Spinal cord (tissue), 10 donors: Measurements from ENCODE around the gene IL11. TPM values are rescaled to one million over a fixed set of nuclear protein-coding genes. Genes with fewer than 3 reads are reported as not detected.
A peak's percentile ranks its signal among the peaks of the same experiment; 100 is the strongest.

ENCODE experiments used
- DNase-seq, 6 donors: peaks; one replicate each; pipeline versions ENCODE4 v3.0.0 to v3.0.0-alpha.2; 2013 to 2015; ENCODE audit warnings: low spot score in 6 of 6, low read depth in 4 of 6
- H3K27ac ChIP-seq: one replicate; pipeline ENCODE4 v1.5.1; 2013; ENCODE audit warnings: low read depth, low read length, control low read depth
- H3K27me3 ChIP-seq: one replicate; pipeline ENCODE4 v1.6.1; 2013; ENCODE audit warnings: low read length; ENCODE audit not compliant: control insufficient read depth, insufficient read depth
- H3K36me3 ChIP-seq: one replicate; pipeline ENCODE4 v1.6.1; 2013; ENCODE audit warnings: low read length; ENCODE audit not compliant: control insufficient read depth, insufficient read depth
- H3K4me1 ChIP-seq: one replicate; pipeline ENCODE4 v1.6.1; 2013; ENCODE audit warnings: low read length; ENCODE audit not compliant: control insufficient read depth, insufficient read depth
- H3K4me3 ChIP-seq: one replicate; pipeline ENCODE4 v1.5.1; 2013; ENCODE audit warnings: low read depth, low read length, control low read depth
- H3K9me3 ChIP-seq: one replicate; pipeline ENCODE4 v1.6.1; 2013; ENCODE audit warnings: low read length; ENCODE audit not compliant: control insufficient read depth, insufficient read depth
- WGBS: methylation state at CpG from one replicate; pipeline ENCODE4 v1.1.5; 2013; ENCODE audit warnings: missing lambda C conversion rate; ENCODE audit not compliant: insufficient coverage; 5-methylcytosine and 5-hydroxymethylcytosine counted together
- polyA plus RNA-seq, 2 donors: library from polyadenylated mRNA; unstranded; fragments of 120-200 nt; gene quantifications; one replicate each; pipeline ENCODE4 v1.2.1, GENCODE V29; 2013; ENCODE audit not compliant: insufficient read length in 2 of 2
- total RNA-seq, 2 donors: library from RNA; depleted of rRNA in 1 of 2; stranded (reverse); fragments of 120-200 nt in 1 of 2; fragments of >200 nt in 1 of 2; gene quantifications; one replicate each; pipeline versions ENCODE4 v1.2.3 to v1.2.4, GENCODE V29; 2013 to 2014
- donor health status: healthy.

The IL11 gene
- total and polyA plus RNA-seq, 4 donors, result 0.20 to 1.9 (median 0.87) TPM

DNA sequence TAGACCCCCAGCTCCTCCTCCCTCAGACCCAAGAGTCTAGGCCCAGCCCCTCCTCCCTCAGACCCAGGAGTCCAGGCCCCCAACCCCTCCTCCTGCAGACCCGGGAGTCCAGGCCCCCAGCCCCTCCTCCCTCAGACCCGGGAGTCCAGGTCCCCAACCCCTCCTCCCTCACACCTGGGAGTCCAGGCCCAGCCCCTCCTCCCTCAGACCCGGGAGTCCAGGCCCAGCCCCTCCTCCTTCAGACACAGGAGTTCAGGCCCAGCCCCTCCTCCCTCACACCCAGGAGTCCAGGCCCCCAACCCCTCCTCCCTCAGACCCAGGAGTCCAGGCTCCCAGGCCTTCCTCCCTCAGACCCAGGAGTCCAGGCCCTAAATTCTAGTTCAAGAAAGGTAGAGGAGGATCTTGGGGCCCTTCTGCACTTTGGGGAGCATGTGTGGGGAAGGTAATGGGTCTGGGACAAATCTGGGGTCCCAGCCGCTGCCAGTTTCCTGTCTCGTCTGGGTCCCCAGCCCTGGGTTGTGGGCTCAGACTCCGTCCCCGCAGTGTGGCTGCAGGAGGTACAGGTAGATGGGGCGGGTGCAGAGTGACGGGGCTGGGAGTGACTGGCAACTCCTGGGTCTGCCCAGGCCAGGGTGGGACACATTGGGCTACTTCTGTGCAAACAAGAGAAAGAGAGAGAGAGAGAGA is 3.2 kb upstream of the IL11 start:
- peaks cover 82% of the 10 kb centered on the region for H3K27me3 ChIP-seq
- no peak overlapping the region for H3K27ac ChIP-seq
- no peak overlapping the region for H3K4me3 ChIP-seq
- DNase-seq, result no peak
- H3K36me3 ChIP-seq, result no peaks in the 10 kb centered on the region
- H3K4me1 ChIP-seq, result peaks cover 49% of the 10 kb centered on the region
- no peaks in the 10 kb centered on the region for H3K9me3 ChIP-seq
- 52% methylated on average over 8 of the region's 9 CpGs for WGBS

DNA sequence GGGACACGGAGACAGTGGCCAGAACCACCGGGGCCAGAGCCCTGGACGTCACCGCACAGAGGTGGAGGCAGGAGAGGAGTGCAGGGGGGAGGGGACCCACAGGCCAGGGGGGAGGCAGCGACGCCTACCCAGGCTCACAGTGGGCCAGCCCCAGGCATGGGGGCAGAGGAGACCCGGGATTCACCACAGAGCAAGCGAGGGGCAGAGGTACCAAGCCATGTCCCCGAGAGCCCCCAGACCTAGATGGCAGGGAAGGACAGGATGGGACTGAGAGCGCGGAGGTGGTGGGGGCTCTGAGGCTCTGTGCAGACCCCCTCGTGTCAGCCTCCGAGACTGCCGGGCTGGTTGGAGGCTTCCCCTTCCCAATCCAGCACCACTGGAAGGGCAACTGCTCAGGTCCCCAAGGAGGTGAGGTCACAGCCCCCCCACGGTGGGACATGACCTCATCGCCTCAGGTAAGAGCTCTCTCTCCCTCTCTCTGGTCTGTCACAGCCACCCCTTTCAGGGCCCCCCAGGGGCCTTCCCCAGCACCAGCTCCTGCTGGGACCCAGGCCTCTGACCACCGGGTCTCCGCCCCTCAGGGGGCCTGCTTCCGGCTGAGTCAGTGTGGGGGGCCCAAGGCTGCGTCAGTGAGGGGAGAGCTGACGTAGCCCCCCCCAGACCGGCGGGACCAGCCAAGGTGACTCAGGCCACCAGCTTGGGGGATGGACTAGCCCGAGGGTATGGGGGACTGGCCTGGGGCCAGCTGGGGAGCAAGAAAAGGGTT is 2.2 kb upstream of the IL11 start:
- Histone ChIP-seq H3K27me3 (peaks cover 84% of the 10 kb centered on the region), H3K4me1 (peaks cover 46% of the 10 kb centered on the region), H3K4me3 (no peak overlapping the region), H3K36me3 (no peaks in the 10 kb centered on the region), H3K27ac (no peak overlapping the region), H3K9me3 (no peaks in the 10 kb centered on the region)
- DNase-seq, result no peak
- 40% methylated on average over 21 of the region's 24 CpGs for WGBS

DNA sequence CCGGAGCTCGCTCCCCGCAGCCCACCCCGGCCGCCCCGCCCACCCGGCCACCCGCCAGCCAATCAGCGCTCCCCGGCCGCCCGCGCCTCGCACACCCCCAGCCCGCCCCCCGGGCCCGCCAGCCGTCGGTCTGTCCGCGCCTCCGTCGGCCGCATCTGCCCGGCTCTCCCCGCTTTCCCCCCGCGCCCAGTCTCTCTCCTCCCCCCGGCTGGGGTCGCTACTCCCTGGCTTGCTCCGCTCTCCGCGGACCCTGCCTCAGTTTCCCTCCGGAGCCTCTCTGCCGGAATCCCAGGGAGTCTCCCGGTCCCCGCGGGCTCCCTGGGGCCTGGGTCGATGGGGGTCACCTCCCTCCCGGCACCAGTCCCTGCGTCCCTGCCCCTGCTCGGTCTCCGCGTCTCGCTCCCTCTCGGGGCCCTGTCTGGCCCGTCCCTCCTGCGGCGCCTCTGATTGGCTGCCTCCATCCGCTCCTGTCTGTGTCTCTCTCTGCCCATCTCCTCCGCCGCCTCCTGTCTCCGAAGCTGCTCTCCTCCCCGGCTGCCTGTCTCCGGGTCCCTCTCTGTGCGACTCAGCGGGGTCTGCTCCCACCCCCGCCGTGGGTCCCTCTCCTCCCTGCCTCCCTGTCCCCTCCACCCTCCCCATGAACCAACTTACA is 484 bp downstream of the IL11 start:
- Histone ChIP-seq H3K4me1 (peaks cover 32% of the 10 kb centered on the region), H3K36me3 (no peaks in the 10 kb centered on the region), H3K9me3 (no peaks in the 10 kb centered on the region), H3K4me3 (peak overlapping the region; percentile 26), H3K27ac (no peak overlapping the region), H3K27me3 (peaks cover 66% of the 10 kb centered on the region)
- peak in 2 of 6 donors; percentile 63 to 78 for DNase-seq
- WGBS, result under 1% methylated on average over 53 of the region's 59 CpGs

DNA sequence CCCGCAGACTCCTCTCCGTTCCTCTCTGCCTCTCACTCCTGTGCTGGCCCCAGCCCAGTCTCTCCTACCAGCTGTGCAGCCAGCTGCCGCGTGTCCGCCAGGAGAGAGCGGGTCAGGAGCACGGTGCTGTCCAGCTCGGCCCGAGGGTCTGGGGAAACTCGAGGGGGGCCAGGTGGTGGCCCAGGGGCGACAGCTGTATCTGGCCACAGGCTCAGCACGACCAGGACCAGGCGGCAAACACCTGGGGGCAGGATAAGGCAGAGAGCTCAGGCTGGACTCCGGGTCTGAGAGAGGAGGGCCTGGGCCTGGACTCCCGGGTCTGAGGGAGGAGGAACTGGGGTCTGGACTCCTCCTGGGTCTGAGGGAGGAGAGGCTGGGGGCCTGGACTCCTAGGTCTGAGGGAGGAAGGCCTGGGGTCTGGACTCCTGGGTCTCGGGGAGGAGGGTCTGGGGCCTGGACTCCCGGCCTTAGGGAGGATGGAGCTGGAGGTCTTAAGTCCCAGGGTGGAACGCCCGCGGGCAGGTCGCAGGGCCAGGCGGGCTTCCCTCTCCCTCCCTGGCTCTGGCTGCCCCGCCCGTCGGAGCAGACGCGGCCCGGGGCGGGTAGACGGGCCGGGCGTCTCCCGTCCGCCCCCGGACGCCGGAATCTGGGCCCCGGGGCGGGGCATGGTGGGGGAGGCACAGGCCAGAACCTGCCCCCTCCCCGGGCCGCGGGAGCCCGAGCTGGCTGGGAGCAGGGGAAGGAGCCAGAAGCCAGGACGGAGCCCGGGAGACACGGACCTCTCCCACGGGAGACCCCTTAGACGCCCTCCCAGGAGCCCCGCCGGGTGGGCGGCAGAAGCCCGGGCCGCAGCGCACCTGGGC is 1.3 kb downstream of the IL11 start:
- Histone ChIP-seq H3K4me1 (peaks cover 27% of the 10 kb centered on the region), H3K9me3 (no peaks in the 10 kb centered on the region), H3K27ac (no peak overlapping the region), H3K4me3 (no peak overlapping the region), H3K36me3 (no peaks in the 10 kb centered on the region), H3K27me3 (peaks cover 59% of the 10 kb centered on the region)
- 8% methylated on average over 54 of the region's 54 CpGs for WGBS
- DNase-seq, result no peak

DNA sequence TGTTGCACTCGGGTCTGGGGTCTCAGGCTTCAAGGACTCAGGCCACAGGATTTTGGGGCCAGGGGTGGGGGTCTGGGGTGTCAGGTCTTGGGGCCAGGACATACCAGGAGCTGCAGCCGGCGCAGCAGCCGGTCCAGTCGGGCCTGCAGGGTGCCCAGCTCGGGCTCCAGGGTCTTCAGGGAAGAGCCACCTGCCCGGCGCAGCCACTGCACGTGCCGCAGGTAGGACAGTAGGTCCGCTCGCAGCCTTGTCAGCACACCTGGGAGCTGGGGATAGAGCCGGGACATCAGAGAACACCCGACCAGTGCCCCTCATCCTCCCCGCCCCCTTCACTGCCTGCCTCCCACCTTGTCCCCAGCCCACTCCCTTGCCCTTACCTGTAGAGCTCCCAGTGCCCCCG is 2.2 kb downstream of the IL11 start:
- Histone ChIP-seq H3K36me3 (no peaks in the 10 kb centered on the region), H3K27me3 (peaks cover 51% of the 10 kb centered on the region), H3K4me1 (peaks cover 23% of the 10 kb centered on the region), H3K4me3 (no peak overlapping the region), H3K9me3 (no peaks in the 10 kb centered on the region), H3K27ac (no peak overlapping the region)
- WGBS, result 80% methylated on average over 16 of the region's 16 CpGs
- DNase-seq, result no peak

DNA sequence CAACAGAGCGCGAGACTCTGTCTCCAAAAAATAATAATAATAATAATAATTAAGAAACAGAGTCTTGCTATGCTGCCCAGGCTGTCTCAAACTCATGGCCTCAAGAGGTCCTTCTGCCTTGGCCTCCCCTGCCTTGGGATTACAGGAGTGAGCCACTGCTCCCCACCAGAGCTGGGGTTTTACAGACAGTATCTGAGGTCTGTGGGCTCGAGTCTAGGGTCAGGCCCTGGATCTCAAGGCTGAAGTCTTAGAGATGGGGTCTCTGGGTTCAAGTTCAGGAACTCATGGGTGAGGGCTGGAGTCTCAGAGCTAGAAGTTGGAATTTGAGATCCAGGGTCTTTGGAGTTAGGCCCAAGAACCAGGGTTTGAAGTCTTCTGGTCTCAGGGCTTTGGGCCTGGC is 3.5 kb downstream of the IL11 start:
- H3K4me3 ChIP-seq, result no peak overlapping the region
- 81% methylated on average over 1 of the region's 3 CpGs for WGBS

DNA sequence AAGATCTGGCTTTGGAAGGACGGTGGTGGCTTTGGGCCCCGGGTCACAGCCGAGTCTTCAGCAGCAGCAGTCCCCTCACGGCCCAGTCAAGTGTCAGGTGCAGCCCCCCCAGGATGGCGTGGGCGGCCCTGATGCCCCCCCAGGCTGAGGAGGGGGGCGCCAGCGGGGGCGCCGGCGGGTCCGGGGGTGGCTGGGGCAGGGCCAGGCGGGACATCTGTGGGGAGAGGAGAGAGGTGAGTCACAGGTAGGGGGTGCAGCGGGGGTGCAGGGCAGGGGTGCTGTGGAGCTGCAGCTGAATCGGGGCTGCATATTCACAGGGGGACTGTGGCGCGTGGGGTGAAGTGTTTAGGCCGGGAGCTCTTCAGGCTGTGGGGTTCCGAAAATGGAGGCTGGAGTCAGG is 4.3 kb downstream of the IL11 start:
- Histone ChIP-seq H3K9me3 (no peaks in the 10 kb centered on the region), H3K4me3 (no peak overlapping the region), H3K27me3 (peaks cover 32% of the 10 kb centered on the region), H3K4me1 (peaks cover 27% of the 10 kb centered on the region), H3K36me3 (no peaks in the 10 kb centered on the region), H3K27ac (no peak overlapping the region)
- 69% methylated on average over 17 of the region's 19 CpGs for WGBS
- no peak for DNase-seq

More for the DNA sequence above, 3.5 kb downstream of the IL11 start:
- no peak overlapping the region for H3K27ac ChIP-seq
- H3K4me1 ChIP-seq, result peaks cover 27% of the 10 kb centered on the region
- no peaks in the 10 kb centered on the region for H3K9me3 ChIP-seq
- peaks cover 40% of the 10 kb centered on the region for H3K27me3 ChIP-seq
- no peaks in the 10 kb centered on the region for H3K36me3 ChIP-seq
- DNase-seq, result no peak

DNA sequence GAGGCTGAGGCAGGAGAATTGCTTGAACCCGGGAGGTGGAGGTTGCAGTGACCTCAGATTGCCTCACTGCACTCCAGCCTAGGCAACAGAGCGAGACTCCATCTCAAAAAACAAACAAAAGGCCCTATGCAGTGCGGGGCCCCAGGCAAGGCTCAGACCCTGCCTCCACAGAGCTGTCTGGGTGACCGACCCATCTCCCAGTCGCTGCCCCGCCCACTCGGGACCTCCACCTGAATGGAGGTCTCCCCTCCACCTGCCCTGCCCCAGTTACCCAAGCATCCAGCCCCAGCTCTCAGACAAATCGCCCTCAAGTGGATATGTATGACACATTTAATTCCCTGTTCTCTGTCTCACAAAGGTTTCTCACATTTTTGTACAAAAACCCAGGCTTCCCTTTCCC is 5.0 kb downstream of the IL11 start:
- no peak for DNase-seq
- H3K27ac ChIP-seq, result no peak overlapping the region
- 67% methylated on average over 7 of the region's 8 CpGs for WGBS
- H3K36me3 ChIP-seq, result no peaks in the 10 kb centered on the region
- H3K4me3 ChIP-seq, result no peak overlapping the region
- H3K27me3 ChIP-seq, result peaks cover 25% of the 10 kb centered on the region
- H3K9me3 ChIP-seq, result no peaks in the 10 kb centered on the region
- peaks cover 22% of the 10 kb centered on the region for H3K4me1 ChIP-seq

DNA sequence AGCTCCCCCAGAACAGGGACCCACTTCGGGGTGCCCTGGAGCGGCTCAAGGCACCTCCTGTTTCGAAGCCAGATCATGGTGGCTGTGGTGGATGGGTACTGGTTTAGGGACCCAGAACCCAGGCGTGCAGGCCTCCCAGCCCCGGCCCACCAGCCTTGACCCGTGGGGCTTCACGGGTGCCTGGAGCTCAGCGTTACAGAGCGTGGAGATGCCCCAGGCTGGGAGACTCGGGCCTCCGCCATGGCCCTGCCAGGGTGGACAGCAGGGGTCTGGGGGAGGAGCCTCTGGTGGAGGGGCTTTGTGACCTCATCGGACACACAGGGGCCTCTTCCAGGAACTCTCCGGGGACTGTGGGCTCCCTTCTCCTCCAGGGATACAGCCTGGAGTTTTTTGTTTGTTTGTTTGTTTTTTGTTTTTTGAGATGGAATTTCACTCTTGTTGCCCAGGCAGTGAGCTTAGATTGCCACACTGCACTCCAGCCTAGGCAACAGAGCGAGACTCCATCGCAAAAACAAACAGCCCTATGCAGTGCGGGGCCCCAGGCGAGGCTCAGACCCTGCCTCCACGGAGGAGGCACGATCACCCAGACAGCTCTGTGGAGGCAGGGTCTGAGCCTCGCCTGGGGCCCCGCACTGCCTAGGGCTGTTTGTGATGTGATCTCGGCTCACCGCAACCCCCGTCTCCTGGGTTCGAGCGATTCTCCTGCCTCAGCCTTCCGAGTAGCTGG is 7.1 kb downstream of the IL11 start, which contains the start of gene GARIN5B:
TSS of gene GARIN5B (minus strand) at position 271 of the 727 bp plus-strand sequence. CDS start at position 77, 194 bp downstream.
- Histone ChIP-seq H3K36me3 (no peaks in the 10 kb centered on the region), H3K9me3 (no peaks in the 10 kb centered on the region), H3K4me1 (peaks cover 6% of the 10 kb centered on the region), H3K27me3 (peaks cover 6% of the 10 kb centered on the region), H3K27ac (no peak within 1 kb of the TSS), H3K4me3 (no peak within 1 kb of the TSS)
- 56% methylated on average over 21 of the region's 27 CpGs for WGBS
- no peak for DNase-seq
